ENCODE data around the gene TTC3.

Gene TTC3

DNA sequence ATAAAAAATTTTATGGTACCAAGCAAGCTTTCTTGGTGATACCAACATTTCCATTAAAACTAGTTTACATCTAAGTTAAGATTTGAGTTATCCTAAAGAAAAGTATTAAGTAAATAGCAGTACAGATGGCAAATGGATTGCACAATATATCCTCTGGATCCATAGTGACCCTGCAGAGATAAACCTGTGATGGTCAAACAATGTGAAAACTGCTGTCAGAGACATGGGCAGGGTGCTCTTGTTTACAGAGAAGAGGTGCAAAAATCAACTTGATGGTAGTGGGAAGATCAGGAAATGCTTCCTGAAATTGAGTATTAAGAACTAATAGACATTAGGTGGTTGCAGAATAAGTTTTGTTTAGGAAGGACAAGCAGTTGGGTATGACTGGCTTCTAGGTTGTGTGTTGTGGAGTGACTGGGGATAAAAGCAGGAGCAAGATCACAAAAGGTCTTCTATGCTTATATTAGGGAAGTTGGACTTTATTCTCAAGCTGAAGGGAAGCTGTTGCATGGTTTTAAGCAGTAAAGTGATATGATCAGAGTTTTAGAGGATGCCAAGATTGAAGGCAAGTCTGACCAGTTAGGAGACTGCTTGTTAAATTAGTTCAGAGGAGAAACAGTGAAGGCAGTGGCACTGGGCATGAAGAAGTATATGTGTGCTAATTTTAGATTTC lies 9.9 kb downstream of the TTC3 start:
- Histone ChIP-seq H3K27ac (no peak overlapping the region), H3K27me3 (replicated peaks) (no peaks in the 10 kb centered on the region), H3K36me3 (replicated peaks) (peaks cover 2% of the 10 kb centered on the region), H3K4me3 (ENCODE audit: low read depth, low read length) (no peak overlapping the region)
- DNase-seq = no peak
- TF ChIP-seq, protein P1, sequence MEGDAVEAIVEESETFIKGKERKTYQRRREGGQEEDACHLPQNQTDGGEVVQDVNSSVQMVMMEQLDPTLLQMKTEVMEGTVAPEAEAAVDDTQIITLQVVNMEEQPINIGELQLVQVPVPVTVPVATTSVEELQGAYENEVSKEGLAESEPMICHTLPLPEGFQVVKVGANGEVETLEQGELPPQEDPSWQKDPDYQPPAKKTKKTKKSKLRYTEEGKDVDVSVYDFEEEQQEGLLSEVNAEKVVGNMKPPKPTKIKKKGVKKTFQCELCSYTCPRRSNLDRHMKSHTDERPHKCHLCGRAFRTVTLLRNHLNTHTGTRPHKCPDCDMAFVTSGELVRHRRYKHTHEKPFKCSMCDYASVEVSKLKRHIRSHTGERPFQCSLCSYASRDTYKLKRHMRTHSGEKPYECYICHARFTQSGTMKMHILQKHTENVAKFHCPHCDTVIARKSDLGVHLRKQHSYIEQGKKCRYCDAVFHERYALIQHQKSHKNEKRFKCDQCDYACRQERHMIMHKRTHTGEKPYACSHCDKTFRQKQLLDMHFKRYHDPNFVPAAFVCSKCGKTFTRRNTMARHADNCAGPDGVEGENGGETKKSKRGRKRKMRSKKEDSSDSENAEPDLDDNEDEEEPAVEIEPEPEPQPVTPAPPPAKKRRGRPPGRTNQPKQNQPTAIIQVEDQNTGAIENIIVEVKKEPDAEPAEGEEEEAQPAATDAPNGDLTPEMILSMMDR (IDR thresholded peaks at IDR 0.05; ENCODE audit: low read depth, low read length, missing control alignments) = no peak
- in situ Hi-C loops (cut with HindIII; ENCODE audit: low pct_ligation_motif_present, low sequenced_read_pairs) = no loop called here

DNA sequence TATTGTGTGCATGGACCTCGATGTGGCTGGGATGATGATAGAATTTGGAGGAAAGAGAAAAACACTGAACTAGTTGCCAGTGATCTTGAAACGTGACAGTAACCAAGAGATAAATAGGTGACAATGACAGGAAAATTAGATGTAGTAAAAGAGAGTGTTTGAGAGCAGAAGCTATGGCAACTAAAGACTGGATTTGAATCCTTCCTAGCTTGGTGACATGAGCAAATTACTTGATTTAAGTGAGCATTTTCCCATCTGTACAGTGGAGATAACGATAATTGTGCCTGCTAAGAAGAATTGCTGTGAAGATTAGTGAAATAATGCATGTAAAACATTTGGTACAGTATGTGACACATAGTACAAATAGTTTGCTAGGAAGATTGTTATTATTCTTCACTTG lies 12.7 kb downstream of the TTC3 start:
- in situ Hi-C loops (cut with HindIII; ENCODE audit: low pct_ligation_motif_present, low sequenced_read_pairs) = no loop called here
- H3K27ac ChIP-seq = no peak overlapping the region
- H3K4me3 ChIP-seq (ENCODE audit: low read depth, low read length) = no peak overlapping the region
- H3K36me3 ChIP-seq (replicated peaks) = peaks cover 14% of the 10 kb centered on the region
- no peak for DNase-seq
- TF ChIP-seq, protein P1 (IDR thresholded peaks at IDR 0.05; ENCODE audit: low read depth, low read length, missing control alignments) = no peak
- no peaks in the 10 kb centered on the region for H3K27me3 ChIP-seq (replicated peaks)

DNA sequence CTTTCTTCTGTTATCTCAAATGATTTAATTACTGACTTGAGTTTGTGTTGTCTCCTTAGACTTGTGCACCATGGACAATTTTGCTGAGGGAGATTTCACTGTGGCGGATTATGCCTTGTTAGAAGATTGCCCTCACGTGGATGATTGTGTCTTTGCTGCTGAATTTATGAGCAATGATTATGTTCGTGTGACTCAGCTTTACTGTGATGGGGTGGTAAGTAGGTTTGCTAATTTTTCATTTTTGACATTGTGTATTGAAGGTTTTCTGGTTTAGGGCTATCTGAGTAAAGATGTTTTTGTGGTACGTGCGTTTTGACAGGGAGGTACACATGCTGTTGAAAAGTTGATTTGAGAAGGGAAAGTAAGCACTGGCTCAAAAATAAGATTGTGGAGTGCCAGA lies 14.1 kb downstream of the TTC3 start:
- in situ Hi-C loops (cut with HindIII; ENCODE audit: low pct_ligation_motif_present, low sequenced_read_pairs) = no loop called here
- H3K27ac ChIP-seq = no peak overlapping the region
- DNase-seq = peak; percentile 47
- no peak overlapping the region for H3K4me3 ChIP-seq (ENCODE audit: low read depth, low read length)
- TF ChIP-seq, protein P1 (IDR thresholded peaks at IDR 0.05; ENCODE audit: low read depth, low read length, missing control alignments) = peak; percentile 60
- H3K36me3 ChIP-seq (replicated peaks) = peaks cover 16% of the 10 kb centered on the region
- no peaks in the 10 kb centered on the region for H3K27me3 ChIP-seq (replicated peaks)

DNA sequence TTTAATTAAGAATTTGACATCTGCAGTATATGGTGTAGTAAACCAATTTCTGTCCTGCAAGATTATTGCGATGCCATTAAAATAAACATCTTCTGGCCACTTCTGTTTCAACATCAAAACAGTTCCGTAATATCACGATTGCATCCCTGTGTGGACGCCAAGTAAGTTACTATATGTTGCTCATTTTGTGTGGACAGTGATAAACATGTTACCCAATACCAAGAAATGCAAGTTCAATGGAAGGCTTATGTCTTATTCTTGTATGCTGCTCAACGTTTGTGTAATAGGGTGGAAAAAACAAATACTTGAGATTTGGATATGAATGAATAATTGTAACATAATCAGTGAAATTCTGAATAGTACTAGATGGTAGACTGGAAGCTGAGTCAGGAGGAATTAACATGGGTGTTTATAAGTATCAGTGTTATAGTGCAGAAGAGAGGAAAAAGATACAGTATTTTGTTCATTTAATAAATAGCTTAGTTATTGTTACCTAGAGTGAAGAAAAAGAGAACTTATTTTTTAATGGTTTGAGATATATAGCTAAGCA lies 15.2 kb downstream of the TTC3 start:
- no peak overlapping the region for H3K27ac ChIP-seq
- no peaks in the 10 kb centered on the region for H3K27me3 ChIP-seq (replicated peaks)
- no peak for DNase-seq
- peaks cover 16% of the 10 kb centered on the region for H3K36me3 ChIP-seq (replicated peaks)
- TF ChIP-seq, protein P1 (IDR thresholded peaks at IDR 0.05; ENCODE audit: low read depth, low read length, missing control alignments) = no peak
- H3K4me3 ChIP-seq (ENCODE audit: low read depth, low read length) = no peak overlapping the region
- in situ Hi-C loops (cut with HindIII; ENCODE audit: low pct_ligation_motif_present, low sequenced_read_pairs) = no loop called here

DNA sequence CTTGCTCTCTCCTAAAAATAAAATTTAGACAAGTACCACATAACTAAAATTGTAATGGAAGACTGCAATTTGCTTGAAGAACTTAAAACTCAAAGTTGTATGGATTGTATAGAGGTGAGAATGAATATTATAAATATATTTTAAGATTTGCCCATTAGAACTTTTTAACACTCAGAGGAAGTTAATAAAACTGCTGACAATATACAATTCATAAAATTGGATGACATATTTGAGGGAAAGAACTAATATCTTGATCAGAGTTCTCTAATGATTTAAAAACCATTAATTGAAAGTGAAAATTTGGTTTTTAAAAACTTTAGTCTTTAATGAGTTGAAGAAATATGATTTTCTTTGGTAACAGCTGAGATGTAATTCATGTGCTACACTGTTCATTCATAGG lies 20.9 kb downstream of the TTC3 start:
- TF ChIP-seq, protein P1 (IDR thresholded peaks at IDR 0.05; ENCODE audit: low read depth, low read length, missing control alignments) = no peak

DNA sequence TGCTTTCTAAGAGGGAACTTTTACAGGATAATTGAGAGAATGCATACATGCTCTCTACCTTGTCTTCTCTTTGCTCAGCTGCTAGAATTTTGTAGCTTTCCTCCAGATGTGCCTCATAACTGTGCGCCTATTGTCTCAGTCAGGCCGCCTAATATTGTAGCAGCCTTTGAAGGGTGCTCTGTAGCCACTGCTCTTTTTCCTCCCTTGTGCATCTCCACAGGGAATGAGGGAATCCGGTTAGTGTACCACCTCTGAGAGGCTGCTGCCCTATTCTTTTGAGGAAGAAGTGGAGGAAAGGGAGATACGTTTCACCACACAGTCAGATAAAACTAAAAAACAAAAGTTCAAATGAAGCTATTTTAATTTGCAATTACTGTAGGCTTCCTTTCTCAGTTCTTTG lies 22.8 kb downstream of the TTC3 start:
- in situ Hi-C loops (cut with HindIII; ENCODE audit: low pct_ligation_motif_present, low sequenced_read_pairs) = no loop called here
- Histone ChIP-seq H3K4me3 (ENCODE audit: low read depth, low read length) (no peak overlapping the region), H3K36me3 (replicated peaks) (peaks cover 42% of the 10 kb centered on the region), H3K27me3 (replicated peaks) (no peaks in the 10 kb centered on the region), H3K27ac (no peak overlapping the region)
- TF ChIP-seq, protein P1 (IDR thresholded peaks at IDR 0.05; ENCODE audit: low read depth, low read length, missing control alignments) = no peak
- DNase-seq = no peak

More for the DNA sequence above, 20.9 kb downstream of the TTC3 start:
- Histone ChIP-seq H3K27me3 (replicated peaks) (no peaks in the 10 kb centered on the region), H3K4me3 (ENCODE audit: low read depth, low read length) (no peak overlapping the region), H3K27ac (no peak overlapping the region), H3K36me3 (replicated peaks) (peaks cover 44% of the 10 kb centered on the region)
- in situ Hi-C loops (cut with HindIII; ENCODE audit: low pct_ligation_motif_present, low sequenced_read_pairs) = no loop called here
- DNase-seq = no peak

Data from brain microvascular endothelial cell (primary cell).